Dedifferentiated amniotic fluid mesenchymal stem cell (primary cell): ENCODE results near the gene PFAS.
A peak's percentile ranks its signal among the peaks of the same experiment; 100 is the strongest.
"Not testable (repeated sequence)": the region's sequence is repeated elsewhere in the genome, so short reads cannot be mapped to it uniquely, and the experiment has no call there.

Experiments
- DNase-seq: peaks from one replicate; pipeline ENCODE4 v3.0.0-alpha.2; 2016; ENCODE audit errors: extremely low spot score

The PFAS gene

DNA sequence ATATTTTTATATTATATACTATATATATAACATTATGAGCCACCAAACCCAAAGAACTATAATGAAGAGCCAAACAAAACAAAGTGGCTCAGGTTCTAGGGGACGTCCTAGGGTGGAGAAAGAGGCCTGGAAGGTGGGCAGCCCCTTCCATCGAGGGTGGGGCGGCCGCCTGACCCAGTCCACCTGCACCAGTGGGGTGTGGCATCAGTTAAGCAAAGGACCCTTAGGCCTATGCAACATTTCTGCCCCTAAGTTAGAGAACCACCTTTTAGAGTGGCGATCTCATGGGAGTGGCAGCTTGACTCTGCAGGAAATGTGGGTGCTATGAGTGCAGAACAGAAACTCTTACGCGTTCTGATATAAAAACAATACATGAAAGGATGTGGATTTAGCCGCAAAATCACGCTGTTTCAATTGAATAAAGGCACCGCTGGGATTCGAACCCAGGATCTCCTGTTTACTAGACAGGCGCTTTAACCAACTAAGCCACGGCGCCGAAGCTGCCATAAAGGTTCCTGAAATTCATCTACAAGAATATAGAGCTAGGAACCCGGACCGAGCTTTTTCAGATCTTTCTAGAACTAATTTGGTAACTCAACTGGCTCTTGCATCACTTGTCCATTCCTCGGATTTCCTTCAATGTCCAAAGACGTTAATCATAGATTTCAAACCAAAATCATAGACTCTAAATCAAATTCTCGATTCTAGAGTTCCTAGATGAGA lies 23.1 kb upstream of the PFAS start:
- DNase-seq = peak; percentile 92

DNA sequence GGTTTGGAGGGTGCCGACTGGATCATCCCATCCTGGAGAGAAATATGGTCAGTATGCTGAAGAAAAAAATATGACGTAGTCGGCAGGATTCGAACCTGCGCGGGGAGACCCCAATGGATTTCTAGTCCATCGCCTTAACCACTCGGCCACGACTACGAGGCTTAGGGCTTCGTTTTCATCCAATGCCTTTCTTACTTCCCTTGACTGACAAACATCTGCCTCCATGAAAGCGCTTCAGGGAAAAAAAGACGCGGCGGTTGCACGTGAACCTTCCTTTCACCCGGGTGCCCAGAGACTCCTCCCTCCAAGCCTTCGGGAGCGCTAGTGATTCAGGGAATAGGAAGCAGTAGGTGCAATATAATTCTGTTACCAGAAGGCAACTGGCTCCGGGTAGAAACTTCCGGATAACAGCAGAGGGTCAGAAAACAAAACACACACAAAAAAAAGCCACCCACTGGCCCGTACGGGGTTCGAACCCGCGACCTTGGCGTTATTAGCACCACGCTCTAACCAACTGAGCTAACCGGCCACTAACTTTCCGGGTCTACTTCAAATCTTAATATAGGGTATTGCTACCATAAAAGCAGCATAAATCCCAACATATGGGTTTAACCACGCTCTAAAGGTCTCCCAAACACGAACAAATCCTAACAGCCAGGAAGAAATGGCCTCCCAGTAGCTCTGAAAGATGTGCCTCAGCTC lies 22.4 kb upstream of the PFAS start:
- peak; percentile 92 for DNase-seq

DNA sequence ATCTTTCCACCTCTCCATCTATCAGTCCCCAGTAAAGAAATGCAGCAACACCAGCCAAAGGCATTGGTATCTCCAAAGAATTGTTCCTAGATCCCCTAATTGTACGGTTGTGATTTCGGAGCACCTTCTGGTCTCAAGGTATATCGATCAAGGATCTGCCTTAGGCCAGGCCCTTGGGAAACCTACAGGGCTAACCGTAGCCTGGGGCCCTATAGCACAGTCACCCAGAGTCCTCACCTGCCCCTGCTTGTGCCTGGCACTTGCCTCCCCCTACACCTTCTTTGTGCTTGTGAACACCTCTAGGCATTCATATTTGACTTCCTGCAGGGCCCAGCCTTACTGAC lies 21.9 kb upstream of the PFAS start:
- DNase-seq = no peak

DNA sequence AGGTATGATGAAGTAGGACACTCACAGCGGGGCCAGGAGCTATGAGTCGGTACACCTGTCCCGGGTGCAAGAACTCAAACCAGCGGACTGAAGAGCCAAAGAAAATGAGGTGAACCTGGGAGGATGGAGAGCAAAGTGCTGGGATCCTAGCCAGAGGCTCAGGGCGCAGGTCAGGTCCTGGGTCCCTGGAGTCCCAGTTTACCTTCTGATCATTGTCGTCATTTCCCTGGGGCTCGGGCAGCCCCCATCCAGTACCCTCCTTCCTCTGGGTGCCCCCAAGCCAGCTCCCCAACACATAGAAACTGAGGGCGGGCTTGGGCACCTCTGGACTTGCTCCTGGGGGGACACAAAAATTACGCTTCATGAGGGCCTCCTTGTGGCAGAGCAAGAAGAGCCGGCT lies 17.4 kb upstream of the PFAS start:
- DNase-seq = no peak

DNA sequence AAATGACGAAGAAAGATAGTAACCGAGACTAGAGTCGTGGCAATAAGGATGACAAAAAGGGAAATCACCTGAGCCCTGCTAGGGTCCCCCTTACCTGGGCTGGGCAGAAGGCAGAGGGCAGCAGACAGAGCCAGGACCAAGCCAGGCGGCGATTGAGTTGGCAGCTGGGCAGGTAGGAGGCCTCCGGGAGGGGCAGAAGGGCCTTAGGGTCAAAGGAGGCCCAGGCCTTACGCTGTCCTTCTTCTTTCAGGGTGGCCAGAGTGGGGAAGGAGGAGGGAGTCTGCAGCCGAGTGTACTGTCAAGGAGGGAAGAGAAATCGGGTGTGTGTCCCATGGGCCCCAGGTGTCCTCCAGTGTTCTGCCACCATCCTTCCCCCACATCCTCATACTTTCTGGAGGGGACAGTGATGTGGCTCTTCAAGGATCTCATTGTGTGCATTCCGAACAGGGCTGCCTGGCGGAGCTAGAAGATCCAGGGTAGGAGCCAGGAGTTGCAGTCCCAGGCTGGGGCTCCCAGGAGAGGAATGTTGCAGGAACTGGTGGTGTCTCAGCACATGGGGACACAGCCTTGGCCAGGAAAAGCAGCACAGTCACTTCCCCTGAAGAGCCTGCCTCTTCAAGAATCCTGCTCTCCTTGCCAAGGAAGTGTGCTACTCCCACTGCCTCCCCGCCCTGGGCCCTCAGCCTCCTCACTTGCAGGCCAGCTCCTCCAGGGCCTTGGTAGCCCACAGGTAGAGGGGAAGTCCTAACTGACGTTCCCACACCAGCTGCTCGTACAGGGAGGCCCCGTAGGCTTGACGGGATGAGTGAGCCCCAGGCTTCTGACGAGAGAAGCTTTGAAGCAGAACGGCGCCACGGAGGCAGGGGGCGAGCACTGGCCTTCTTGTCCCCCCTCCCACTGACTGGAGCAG lies 14.5 kb upstream of the PFAS start:
- no peak for DNase-seq

DNA sequence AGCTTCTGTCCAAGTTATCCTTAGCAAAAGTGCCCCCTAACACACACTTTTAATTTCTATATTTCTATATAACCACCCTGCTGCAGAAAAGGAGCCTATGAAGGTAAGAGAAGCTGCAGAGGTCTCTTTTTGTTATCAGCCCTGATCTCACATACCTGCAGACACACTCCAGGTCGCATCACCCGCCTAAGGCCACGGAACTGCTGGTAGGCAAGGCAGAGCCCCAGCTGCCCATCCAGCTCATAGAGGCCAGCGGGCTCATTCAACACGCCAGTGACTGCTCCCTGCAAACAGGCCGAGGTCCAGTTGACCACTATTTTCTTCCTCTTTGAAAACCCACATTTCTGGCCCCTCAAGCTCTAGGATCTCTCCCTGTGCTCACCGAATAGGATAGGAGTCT lies 13.4 kb upstream of the PFAS start:
- DNase-seq = no peak

DNA sequence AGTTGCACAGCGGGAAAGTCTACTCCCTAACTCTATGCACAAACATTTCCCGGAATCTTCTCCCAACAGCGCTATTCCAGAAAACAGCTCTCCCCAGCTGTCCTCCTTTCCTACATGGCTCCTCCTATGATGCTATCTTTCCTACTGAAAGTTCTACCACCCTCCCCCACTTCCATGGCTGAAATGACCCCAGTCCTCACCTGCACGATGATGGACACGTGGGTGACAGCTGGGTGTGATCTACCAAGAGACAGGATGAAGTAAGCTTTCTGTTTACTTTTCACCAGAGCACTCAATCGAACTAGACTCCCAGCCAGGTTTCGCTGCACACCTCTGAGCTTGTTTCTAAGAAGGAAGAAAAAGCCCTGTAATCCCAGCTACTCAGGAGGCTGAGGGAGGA lies 11.9 kb upstream of the PFAS start:
- DNase-seq = no peak

DNA sequence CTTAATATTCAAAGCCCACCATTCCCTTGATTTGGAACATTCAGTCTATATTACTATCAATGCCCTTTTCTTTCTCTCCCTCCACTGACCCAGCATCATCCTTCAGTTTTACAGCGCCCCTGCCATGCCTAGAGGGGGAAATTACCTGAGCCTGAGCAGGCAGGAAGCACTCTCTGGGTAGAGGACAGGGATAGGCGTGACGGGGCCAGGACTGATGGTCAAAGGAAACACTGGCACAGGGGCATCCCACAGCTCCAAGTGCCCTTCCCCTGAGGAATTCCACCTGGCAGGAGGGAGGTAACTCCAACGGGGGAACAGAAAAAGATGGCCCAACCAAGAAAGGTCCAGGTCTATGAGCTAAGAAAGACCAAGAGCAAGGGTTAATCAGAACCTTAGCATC lies 11.2 kb upstream of the PFAS start:
- no peak for DNase-seq

DNA sequence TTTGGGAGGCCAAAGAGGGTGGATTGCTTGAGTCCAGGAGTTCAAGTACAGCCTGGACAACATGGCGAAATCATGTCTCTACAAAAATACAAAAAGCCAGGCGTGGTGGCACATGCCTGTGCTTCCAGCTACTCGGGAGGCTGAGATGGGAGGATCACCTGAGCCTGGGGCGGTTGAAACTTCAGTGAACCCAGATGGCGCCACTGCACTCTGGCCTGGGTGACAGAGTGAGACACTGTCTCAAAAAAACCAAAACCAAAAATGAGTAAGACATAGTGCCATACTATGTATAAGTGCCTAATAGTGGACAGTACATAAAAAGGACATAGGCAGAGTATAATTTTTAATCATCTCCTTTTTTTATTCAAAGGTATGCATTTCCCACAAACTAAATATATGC lies 5.3 kb upstream of the PFAS start:
- DNase-seq = no peak

DNA sequence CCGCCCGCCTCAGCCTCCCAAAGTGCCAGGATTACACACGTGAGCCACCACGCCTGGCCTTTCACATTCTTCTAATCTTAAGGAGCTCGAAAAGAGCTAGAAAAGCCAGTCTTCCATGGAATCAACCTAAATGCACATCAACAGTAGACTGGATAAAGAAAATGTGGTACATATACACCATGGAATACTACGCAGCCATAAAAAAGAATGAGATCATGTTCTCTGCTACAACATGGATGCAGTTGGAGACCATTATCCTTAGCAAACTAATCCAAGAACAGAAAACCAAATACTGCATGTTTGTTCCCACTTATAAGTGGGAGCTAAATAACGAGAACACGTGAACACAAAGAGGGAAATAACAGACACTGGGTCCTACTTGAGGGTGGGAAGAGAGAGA lies 4.3 kb upstream of the PFAS start:
- DNase-seq = no peak

DNA sequence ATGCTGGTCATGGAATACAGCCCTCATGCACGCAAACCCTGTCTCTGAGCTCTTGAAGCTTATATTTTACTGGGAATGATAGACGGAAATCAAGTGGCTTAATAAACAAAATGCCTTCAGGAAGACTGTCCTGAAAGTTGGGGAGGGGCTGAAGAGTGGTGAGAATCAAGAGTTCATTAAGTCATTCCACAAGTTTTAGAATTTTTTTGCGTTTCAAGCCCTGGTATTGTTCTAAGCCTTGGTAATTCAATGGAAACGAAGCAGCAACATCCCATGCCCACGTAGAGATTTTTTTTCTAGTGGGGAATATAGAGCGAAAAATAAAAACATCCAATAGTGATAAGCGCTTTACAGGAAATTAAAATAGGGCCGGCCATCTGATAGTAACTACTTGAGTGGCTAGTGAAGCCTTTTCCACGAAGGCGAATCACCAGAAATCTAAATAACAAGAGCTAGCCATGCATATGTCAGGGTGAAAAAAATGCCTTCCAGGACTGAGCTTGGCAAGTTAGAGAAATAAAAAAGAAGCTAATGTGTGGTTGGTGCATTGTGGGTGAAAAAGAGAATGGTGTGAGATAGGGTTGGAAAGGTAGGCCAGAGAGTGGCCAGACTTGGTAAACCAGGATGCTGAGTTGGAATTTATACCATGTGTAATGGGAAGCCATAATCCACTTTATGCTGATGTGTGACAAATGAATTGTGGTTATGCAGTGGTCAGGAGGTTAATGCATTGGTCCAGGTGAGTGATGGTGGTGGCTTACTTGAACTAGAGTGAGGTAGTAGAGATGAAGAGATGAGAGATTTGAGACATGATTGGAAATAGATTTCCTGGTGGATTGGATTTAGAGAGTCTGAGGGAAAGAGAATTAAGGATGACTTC lies 772 bp downstream of the PFAS start:
- DNase-seq = no peak

DNA sequence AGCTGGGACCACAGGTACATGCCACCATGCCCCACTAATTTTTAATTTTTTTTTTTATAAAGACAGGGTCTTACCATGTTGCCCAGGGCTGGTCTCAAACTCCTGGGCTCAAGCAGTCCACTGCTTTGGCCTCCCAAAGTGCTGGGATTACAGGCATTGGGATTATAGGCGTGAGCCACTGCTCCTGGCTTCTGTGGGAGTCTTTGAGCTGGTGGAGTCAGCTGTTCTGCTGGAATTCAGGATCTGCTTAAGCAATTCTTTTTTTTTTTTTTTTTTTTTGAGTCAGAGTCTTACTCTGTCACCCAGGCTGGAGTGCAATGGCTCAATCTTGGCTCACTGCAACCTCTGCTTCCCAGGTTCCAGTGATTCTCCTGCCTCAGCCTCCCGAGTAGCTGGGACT lies 2.3 kb downstream of the PFAS start:
- not testable (repeated sequence) for DNase-seq

DNA sequence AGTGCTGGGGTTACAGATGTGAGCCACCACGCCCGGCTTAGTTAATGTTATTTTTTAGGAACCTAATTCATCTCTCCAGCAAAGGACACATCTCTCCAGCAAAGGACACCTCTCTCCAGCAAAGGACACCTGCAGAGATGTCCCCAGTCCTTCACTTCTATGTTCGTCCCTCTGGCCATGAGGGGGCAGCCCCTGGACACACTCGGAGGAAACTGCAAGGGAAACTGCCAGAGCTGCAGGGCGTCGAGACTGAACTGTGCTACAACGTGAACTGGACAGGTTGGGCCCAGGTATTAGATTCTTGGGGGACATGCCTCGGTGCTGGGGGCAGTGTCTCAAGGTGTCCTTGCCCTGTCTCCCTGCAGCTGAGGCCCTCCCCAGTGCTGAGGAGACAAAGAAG lies 4.7 kb downstream of the PFAS start:
- DNase-seq = no peak

DNA sequence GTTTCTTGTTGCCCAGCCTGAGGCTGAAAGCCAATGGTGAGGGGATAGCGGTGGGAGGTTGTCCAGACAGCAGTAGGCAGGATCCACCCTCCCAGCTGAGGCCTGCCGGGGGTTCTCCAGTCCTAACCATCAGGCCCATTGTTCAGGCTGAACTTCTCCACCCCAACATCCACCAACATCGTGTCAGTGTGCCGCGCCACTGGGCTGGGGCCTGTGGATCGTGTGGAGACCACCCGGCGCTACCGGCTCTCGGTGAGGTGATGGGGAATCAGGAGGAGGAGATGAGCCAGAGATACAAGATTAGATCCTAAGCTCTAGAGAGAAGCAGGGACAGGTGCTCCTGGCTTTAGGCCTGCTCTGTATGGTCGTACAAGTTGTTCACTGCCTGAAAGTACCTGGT lies 5.8 kb downstream of the PFAS start:
- no peak for DNase-seq

DNA sequence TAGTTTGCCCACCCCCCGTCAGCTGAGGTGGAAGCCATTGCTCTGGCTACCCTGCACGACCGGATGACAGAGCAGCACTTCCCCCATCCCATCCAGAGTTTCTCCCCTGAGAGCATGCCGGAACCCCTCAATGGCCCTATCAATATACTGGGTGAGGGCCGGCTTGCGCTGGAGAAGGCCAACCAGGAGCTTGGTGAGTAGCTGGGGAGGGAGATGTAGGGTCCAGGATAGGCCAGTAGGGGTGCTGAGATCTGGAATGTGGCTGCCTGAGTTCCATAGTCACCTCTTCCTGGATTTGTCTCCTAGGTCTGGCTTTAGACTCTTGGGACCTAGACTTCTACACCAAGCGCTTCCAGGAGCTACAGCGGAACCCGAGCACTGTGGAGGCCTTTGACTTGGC lies 6.4 kb downstream of the PFAS start:
- DNase-seq = no peak

DNA sequence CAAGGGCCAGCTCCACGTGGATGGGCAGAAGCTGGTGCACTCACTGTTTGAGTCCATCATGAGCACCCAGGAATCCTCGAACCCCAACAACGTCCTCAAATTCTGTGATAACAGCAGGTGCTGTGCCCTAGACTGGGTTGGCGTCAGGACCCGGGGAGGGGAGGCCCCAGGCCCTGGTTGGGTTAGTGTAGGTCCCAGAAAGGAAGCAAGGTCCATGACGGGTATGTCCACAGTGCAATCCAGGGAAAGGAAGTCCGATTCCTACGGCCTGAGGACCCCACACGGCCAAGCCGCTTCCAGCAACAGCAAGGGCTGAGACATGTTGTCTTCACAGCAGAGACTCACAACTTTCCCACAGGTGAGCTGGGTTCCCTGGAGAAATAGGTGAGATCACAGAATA lies 7.2 kb downstream of the PFAS start:
- no peak for DNase-seq

DNA sequence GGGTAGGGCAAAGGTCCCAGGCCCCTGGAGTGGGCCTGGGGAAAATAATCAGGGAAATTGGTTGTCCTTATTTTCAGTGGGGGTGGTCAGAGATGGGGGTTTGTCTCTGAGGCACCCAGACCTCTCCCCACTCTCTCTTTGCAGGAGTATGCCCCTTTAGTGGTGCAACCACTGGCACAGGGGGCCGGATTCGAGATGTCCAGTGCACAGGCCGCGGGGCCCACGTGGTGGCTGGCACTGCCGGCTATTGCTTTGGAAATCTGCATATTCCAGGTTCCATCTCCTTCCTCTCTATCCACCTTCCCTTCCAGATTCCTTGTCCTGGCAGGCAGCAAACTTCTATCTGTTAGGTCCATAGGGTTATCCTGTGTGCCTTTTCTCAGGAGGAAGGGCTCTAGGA lies 7.6 kb downstream of the PFAS start:
- DNase-seq = no peak

DNA sequence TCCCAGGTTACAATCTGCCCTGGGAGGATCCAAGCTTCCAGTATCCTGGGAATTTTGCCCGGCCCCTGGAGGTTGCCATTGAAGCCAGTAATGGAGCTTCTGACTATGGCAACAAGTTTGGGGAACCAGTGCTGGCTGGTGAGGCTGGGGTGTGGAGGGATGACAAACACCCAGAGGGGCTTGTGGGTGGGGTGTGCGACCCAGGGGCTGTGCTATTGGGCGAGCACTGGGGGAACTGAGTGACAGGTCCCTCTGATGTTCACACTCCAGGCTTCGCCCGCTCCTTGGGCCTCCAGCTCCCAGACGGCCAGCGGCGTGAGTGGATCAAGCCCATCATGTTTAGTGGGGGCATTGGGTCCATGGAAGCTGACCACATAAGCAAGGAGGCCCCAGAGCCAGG lies 8.7 kb downstream of the PFAS start:
- no peak for DNase-seq

DNA sequence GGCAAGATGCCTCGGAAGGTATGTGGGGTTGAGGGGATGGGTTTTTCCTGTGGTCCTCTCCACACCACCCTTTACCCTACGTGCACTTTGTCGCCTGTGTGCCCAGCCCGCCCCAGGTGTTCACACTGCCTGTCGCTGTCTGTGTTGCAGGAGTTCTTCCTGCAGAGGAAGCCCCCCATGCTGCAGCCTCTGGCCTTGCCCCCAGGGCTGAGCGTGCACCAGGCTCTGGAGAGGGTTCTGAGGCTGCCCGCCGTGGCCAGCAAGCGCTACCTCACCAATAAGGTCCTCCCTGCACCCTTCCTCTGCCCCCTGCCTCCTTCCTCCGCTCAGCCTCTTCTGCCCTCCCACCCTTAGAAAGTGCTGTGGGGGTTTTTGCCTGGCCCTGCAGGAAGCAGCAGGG lies 15.2 kb downstream of the PFAS start:
- DNase-seq = no peak

DNA sequence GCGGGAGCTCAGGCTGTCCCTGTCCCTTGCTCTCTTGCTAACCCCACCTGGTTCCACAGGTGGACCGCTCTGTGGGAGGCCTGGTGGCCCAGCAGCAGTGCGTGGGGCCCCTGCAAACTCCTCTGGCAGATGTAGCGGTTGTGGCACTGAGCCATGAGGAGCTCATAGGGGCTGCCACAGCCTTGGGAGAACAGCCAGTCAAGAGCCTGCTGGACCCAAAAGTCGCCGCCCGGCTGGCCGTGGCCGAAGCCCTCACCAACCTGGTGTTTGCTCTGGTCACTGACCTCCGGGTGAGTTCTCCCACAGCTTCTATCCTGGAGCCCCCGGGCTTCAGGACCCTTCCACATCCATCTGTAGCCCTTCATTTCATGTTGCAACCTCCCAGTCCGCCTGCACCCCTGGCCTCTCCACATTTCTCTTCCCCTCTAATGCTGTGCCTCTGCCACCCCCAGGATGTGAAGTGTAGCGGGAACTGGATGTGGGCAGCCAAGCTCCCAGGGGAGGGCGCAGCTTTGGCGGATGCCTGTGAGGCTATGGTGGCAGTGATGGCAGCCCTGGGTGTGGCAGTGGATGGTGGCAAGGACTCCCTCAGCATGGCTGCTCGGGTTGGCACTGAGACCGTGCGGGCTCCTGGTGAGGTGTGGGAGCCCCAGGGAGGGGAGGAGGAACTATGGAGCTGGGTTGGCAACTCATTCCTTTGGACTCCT lies 15.9 kb downstream of the PFAS start:
- DNase-seq = no peak
